CD4-positive, alpha-beta T cell (primary cell): ENCODE measurements around the gene GSE1. TPM values are rescaled to one million over a fixed set of nuclear protein-coding genes. Genes with fewer than 3 reads are reported as not detected.

ENCODE experiments used
- ATAC-seq: fragments of 200-7000 bp; cut with Tn5 transposase; one replicate; pipeline ENCODE4 v1.10.0; 2022; ENCODE audit warnings: mild to moderate bottlenecking; ENCODE audit not compliant: poor library complexity
- CTCF ChIA-PET: fragments of 350-600 bp; sonication (Branson Sonifier 250); formaldehyde crosslinking; loops from one replicate; lab custom pipeline; 2021; ENCODE audit warnings: antibody characterized with exemption, inconsistent platforms; lab: Charles Lee
- POLR2A ChIA-PET: fragments of 350-600 bp; sonication (Branson Sonifier 250); formaldehyde crosslinking; loops from one replicate; lab custom pipeline; 2021; ENCODE audit warnings: antibody characterized with exemption, inconsistent platforms; lab: Charles Lee
- DNase-seq, 14 experiments: peaks; one replicate each; pipeline ENCODE4 v3.0.0-alpha.2; 2013 to 2020; ENCODE audit warnings: mixed read lengths in 2 of 14
- H3K27ac ChIP-seq, 2 donors: one replicate each; pipeline versions ENCODE4 v1.5.1 to v1.7.0; 2013; ENCODE audit warnings: low read length in 2 of 2, low read depth in 1 of 2, mild to moderate bottlenecking in 1 of 2
- H3K27me3 ChIP-seq, 2 experiments: 1 replicate in 1 of 2; 2 replicates in 1 of 2; pipeline versions ENCODE4 v1.6.1 to v1.7.0; 2013; ENCODE audit warnings: low read length in 2 of 2, control low read depth in 1 of 2, mild to moderate bottlenecking in 1 of 2, moderate library complexity in 1 of 2; ENCODE audit not compliant: insufficient read depth in 2 of 2, control insufficient read depth in 1 of 2
- H3K36me3 ChIP-seq: one replicate; pipeline ENCODE4 v1.6.1; 2013; ENCODE audit warnings: low read length, control low read depth; ENCODE audit not compliant: insufficient read depth
- H3K4me1 ChIP-seq: one replicate; pipeline ENCODE4 v1.6.1; 2013; ENCODE audit warnings: low read length, control low read depth; ENCODE audit not compliant: insufficient read depth
- H3K4me3 ChIP-seq: one replicate; pipeline ENCODE4 v1.5.1; 2013; ENCODE audit warnings: mild to moderate bottlenecking, low read length, moderate library complexity
- H3K9me3 ChIP-seq, 2 experiments: 1 replicate in 1 of 2; 2 replicates in 1 of 2; pipeline versions ENCODE4 v1.6.1 to v1.7.0; 2013; ENCODE audit warnings: low read length in 2 of 2, mild to moderate bottlenecking in 2 of 2, control low read depth in 1 of 2, moderate library complexity in 1 of 2; ENCODE audit not compliant: control insufficient read depth in 1 of 2, insufficient read depth in 1 of 2
- H3K27ac Mint-ChIP-seq: one replicate; pipeline ENCODE4 v1.8.0; 2020; ENCODE audit warnings: mixed read lengths
- H3K27me3 Mint-ChIP-seq: one replicate; pipeline ENCODE4 v1.8.0; 2021; ENCODE audit warnings: mixed read lengths
- H3K36me3 Mint-ChIP-seq: one replicate; pipeline ENCODE4 v1.8.0; 2021; ENCODE audit warnings: low read depth, mixed read lengths
- H3K4me1 Mint-ChIP-seq: one replicate; pipeline ENCODE4 v1.8.0; 2021; ENCODE audit warnings: low read depth, mixed read lengths
- H3K4me3 Mint-ChIP-seq: one replicate; pipeline ENCODE4 v1.8.0; 2020; ENCODE audit warnings: mild to moderate bottlenecking, mixed read lengths
- H3K9me3 Mint-ChIP-seq: one replicate; pipeline ENCODE4 v1.8.0; 2020; ENCODE audit warnings: mixed read lengths
- CTCF ChIP-seq: fragments of 200-600 bp; IDR thresholded peaks from one replicate; pipeline ENCODE4 v1.8.0; 2022; ENCODE audit warnings: antibody characterized with exemption, mild to moderate bottlenecking
- intact Hi-C, 2 experiments: fragments of 100-400 bp; cut with DNase I in 1 of 2; cut with micrococcal nuclease in 1 of 2; formaldehyde crosslinking; loops; one replicate each; pipeline versions ENCODE4 v1.15.1 to v1.9.0; 2023 to 2025; cut with DNase I, micrococcal nuclease
- total RNA-seq, 174 experiments: library from RNA in 2 of 174; stranded (reverse) in 2 of 174; gene quantifications; one replicate each; pipeline ENCODE4 v1.2.3 and lab custom pipeline; 2021 to 2026

GSE1 gene
- total RNA-seq, 2 experiments from 2014 or later, result 11.7 to 13.7 TPM

- TF ChIP-seq CTCF, result no peak
- intact Hi-C loops, result no loop called here
- Histone ChIP-seq H3K27ac (no peak overlapping the region), H3K4me1 (peaks cover 16% of the 10 kb centered on the region), H3K27me3 (no peaks in the 10 kb centered on the region), H3K9me3 (peaks cover 8 to 20% of the 10 kb centered on the region in 2 experiments), H3K4me3 (no peak overlapping the region), H3K36me3 (peaks cover 6% of the 10 kb centered on the region)
- Mint-ChIP-seq H3K4me1 (peaks cover 6% of the 10 kb centered on the region), H3K4me3 (no peak overlapping the region), H3K27ac (no peak overlapping the region), H3K36me3 (no peaks in the 10 kb centered on the region), H3K27me3 (no peaks in the 10 kb centered on the region), H3K9me3 (no peaks in the 10 kb centered on the region)
- ChIA-PET POLR2A (no interaction called here), CTCF (no interaction called here)
- no peak for ATAC-seq
- no peak for DNase-seq
These were observed 18.8 kb downstream of the GSE1 start for GRCh38 chr16:85631802-85632393.

DNA sequence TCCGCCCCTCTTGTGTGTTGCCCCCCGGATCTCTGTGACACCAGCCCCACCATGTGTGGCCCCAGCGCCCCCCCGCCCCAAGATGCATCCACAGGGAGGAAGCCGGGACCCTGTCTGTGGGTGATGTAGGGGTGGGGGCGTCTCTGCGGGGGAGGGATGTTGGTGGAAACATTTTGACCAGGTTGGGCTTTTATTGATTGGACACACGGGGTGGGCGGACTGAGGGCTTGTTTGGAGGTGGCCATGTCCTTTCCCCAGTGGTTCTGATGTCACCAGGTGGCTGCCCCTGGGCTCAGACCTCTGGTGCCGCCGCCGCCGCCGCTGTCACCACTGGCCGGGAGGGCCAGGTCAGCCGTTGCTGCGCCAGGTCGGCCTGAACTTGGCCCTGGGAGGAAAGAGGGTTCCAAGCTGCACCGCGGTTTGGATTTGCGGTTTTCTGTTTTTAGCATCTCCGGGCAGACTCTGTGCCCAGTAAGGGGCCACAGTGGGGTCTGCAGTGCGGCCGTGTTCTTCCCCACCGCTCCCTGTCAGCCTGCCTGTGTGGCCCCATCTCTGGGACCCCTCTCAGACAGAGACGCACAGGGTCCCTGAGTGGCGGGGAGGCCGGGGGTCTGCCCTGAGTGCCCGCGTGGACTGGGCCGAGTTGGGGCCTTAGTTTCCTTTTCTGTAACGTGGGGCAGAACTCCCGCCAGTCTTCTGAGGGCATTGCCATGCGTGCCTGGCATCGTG, 19.8 kb downstream of the GSE1 start:
- intact Hi-C loops, result no loop called here
- Histone ChIP-seq H3K27ac (no peak overlapping the region), H3K9me3 (peaks cover 8 to 20% of the 10 kb centered on the region in 2 experiments), H3K4me3 (no peak overlapping the region), H3K27me3 (no peaks in the 10 kb centered on the region), H3K4me1 (peaks cover 12% of the 10 kb centered on the region), H3K36me3 (peaks cover 6% of the 10 kb centered on the region)
- CTCF ChIA-PET, result no interaction called here
- Mint-ChIP-seq H3K4me1 (peaks cover 6% of the 10 kb centered on the region), H3K27me3 (no peaks in the 10 kb centered on the region), H3K4me3 (no peak overlapping the region), H3K9me3 (no peaks in the 10 kb centered on the region), H3K27ac (no peak overlapping the region), H3K36me3 (no peaks in the 10 kb centered on the region)
- DNase-seq (no peak), ATAC-seq (no peak)
- POLR2A ChIA-PET, result no interaction called here
- TF ChIP-seq CTCF, result no peak

GRCh38 chr16:85633438-85633743, 20.3 kb downstream of the GSE1 start:
- TF ChIP-seq CTCF, result no peak
- no peaks in the 10 kb centered on the region for H3K9me3 Mint-ChIP-seq
- Histone ChIP-seq H3K9me3 (peaks cover 8 to 17% of the 10 kb centered on the region in 2 experiments), H3K36me3 (peaks cover 6% of the 10 kb centered on the region), H3K27ac (no peak overlapping the region), H3K4me3 (no peak overlapping the region), H3K27me3 (no peaks in the 10 kb centered on the region), H3K4me1 (peaks cover 12% of the 10 kb centered on the region)
- no peak overlapping the region for H3K4me3 Mint-ChIP-seq
- peaks cover 6% of the 10 kb centered on the region for H3K4me1 Mint-ChIP-seq
- no peak overlapping the region for H3K27ac Mint-ChIP-seq
- no peak for DNase-seq
- POLR2A ChIA-PET, result no interaction called here
- H3K27me3 Mint-ChIP-seq, result no peaks in the 10 kb centered on the region
- no peak for ATAC-seq
- H3K36me3 Mint-ChIP-seq, result no peaks in the 10 kb centered on the region
- intact Hi-C loops, result no loop called here
- CTCF ChIA-PET, result no interaction called here
